HG02970 (cell line): ENCODE results near the gene PFKM.

Experiments
- ATAC-seq: cut with Tn5 transposase; IDR thresholded peaks from one replicate; pipeline ENCODE4 v1.9.1; 2021; ENCODE audit warnings: mild to moderate bottlenecking, moderate library complexity, moderate number of reproducible peaks; ENCODE audit not compliant: unreplicated experiment, low FRiP score

PFKM gene

GRCh38 chr12:48119078-48119833 lies at the start of gene PFKM:
TSS of gene PFKM (plus strand) at chr12:48119364. CDS start at chr12:48122775, 3,411 bp downstream.
- peak; percentile 94 for ATAC-seq

GRCh38 chr12:48070033-48070432 lies 49.1 kb upstream of the PFKM start:
- ATAC-seq, result no peak

- ATAC-seq, result no peak
Measured at GRCh38 chr12:48070731-48071130, 48.4 kb upstream of the PFKM start.

GRCh38 chr12:48071808-48072207 lies 47.4 kb upstream of the PFKM start:
- no peak for ATAC-seq

GRCh38 chr12:48072266-48072665 lies 46.9 kb upstream of the PFKM start:
- no peak for ATAC-seq

- ATAC-seq, result no peak
Measured at GRCh38 chr12:48074266-48074665, 44.9 kb upstream of the PFKM start.

- ATAC-seq, result no peak
Measured at GRCh38 chr12:48075832-48076231, 43.3 kb upstream of the PFKM start.

GRCh38 chr12:48077111-48077510 lies 42.1 kb upstream of the PFKM start:
- ATAC-seq, result no peak

- no peak for ATAC-seq
Measured at GRCh38 chr12:48078901-48079300, 40.3 kb upstream of the PFKM start.

- ATAC-seq, result no peak
Measured at GRCh38 chr12:48080285-48080684, 38.9 kb upstream of the PFKM start.

- ATAC-seq, result no peak
Measured at GRCh38 chr12:48080821-48081220, 38.3 kb upstream of the PFKM start.

GRCh38 chr12:48084066-48084465 lies 35.1 kb upstream of the PFKM start:
- no peak for ATAC-seq

- no peak for ATAC-seq
Measured at GRCh38 chr12:48084841-48085460, 34.2 kb upstream of the PFKM start.

- no peak for ATAC-seq
Measured at GRCh38 chr12:48086327-48086726, 32.8 kb upstream of the PFKM start.

GRCh38 chr12:48092611-48093010 lies 26.6 kb upstream of the PFKM start:
- no peak for ATAC-seq

GRCh38 chr12:48104531-48104930 lies 14.6 kb upstream of the PFKM start:
- ATAC-seq, result no peak

- ATAC-seq, result peak; percentile 32
Measured at GRCh38 chr12:48105321-48105866, 13.8 kb upstream of the PFKM start.

- peak; percentile 68 for ATAC-seq
Measured at GRCh38 chr12:48105867-48106680, 13.1 kb upstream of the PFKM start, which contains the start of gene SENP1. TSS of gene SENP1 (minus strand) at chr12:48106079. CDS start at chr12:48101472, 4,607 bp downstream.

GRCh38 chr12:48106681-48107613 lies 12.2 kb upstream of the PFKM start:
- no peak for ATAC-seq

- ATAC-seq, result no peak
Measured at GRCh38 chr12:48109424-48109823, 9.7 kb upstream of the PFKM start.
